ENCODE results near the gene FRMD8. TPM values are rescaled to one million over a fixed set of nuclear protein-coding genes. Genes with fewer than 3 reads are reported as not detected.

FRMD8 gene
- total and polyA plus RNA-seq, 9 of the 15 experiments (the other 6 are each of a cell fraction or from before 2014, with no cell fraction given), result 4.5 to 54.5 (median 15.8) TPM

GRCh38 chr11:65416341-65416824, 29.9 kb downstream of the FRMD8 start (continued):
- TF ChIP-seq DEAF1 (CRISPR knock-in tag; IDR thresholded peaks at IDR 0.05) (peak; percentile 94), ZBTB2 (IDR thresholded peaks at IDR 0.05) (peak; percentile 57), ZNF717 (CRISPR knock-in tag; IDR thresholded peaks at IDR 0.05) (no peak), ZNF589 (CRISPR knock-in tag; IDR thresholded peaks at IDR 0.05; ENCODE audit: low read depth) (peak; percentile 69; the same call in 1 of the 2 replicates), CCNT2 (IDR thresholded peaks at IDR 0.05; ENCODE audit: borderline replicate concordance, extremely low read depth, insufficient read length, low read depth, low read length) (peak; percentile 31), TEAD2 (tag; IDR thresholded peaks at IDR 0.05) (no peak), SOX6 (IDR thresholded peaks at IDR 0.05) (peak; percentile 46; the same call in 1 of the 2 replicates), ZNF407 (IDR thresholded peaks at IDR 0.05; ENCODE audit: low read depth) (no peak), JUNB (CRISPR knock-in tag; conservative IDR thresholded peaks at IDR 0.05) (no peak), ZBTB26 (CRISPR knock-in tag; IDR thresholded peaks at IDR 0.05) (peak; percentile 45; the same call in 1 of the 2 replicates)

Data from K562 (cell line).